ENCODE results near the gene HBA1.
"Not testable (repeated sequence)": the region's sequence is repeated elsewhere in the genome, so short reads cannot be mapped to it uniquely, and the experiment has no call there.

The HBA1 gene

DNA sequence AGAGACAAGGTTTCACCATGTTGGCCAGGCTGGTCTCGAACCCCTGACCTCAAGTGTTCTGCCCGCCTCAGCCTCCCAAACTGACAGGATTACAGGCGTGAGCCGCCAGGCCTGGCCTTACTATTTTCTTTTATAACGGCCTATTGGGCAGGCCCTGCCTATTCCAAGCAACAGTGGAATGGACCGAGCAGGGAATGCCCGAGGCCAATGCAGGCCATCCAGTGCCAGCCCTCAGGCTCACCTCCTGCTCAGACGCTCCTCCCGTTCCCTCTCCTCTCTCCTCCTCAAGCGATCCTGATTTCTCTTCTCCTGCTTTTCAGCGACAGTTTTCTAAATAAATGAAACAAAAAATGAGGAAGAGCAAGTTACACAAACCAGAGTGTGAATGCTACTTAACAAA is 16.2 kb downstream of the HBA1 start:
- WGBS (ENCODE audit: extremely low coverage, insufficient coverage, low lambda C conversion rate), result no CpG with 5 or more reads among the region's 11 CpGs
- no peak overlapping the region for H3K4me3 ChIP-seq (ENCODE audit: low read length)
- no peak overlapping the region for H3K27ac ChIP-seq (ENCODE audit: low read depth, low read length)
- DNase-seq, result no peak
- H3K79me2 ChIP-seq (ENCODE audit: control insufficient read depth, insufficient read depth, low read length), result no peaks in the 10 kb centered on the region
- no peak overlapping the region for H2BK15ac ChIP-seq (replicated peaks; ENCODE audit: low read depth)
- H3K79me1 ChIP-seq (ENCODE audit: low read length), result peaks cover 13% of the 10 kb centered on the region
- H2BK120ac ChIP-seq (ENCODE audit: low read depth, low read length), result no peak overlapping the region
- no peak overlapping the region for H3K4me2 ChIP-seq (ENCODE audit: low read length)
- H3K23ac ChIP-seq (ENCODE audit: low read length), result no peak overlapping the region
- H3K18ac ChIP-seq (ENCODE audit: low read length), result no peak overlapping the region
- no peak overlapping the region for H3K9ac ChIP-seq (ENCODE audit: low read length)
- no peak overlapping the region for H4K8ac ChIP-seq (ENCODE audit: low read depth, low read length)
- H4K5ac ChIP-seq (ENCODE audit: low read length), result no peak overlapping the region
- no peak overlapping the region for H2AK5ac ChIP-seq (ENCODE audit: low read length)
- H3K36me3 ChIP-seq (ENCODE audit: control insufficient read depth, insufficient read depth, low read length), result peaks cover 34% of the 10 kb centered on the region
- no peak overlapping the region for H2BK5ac ChIP-seq (ENCODE audit: low read length)
- H3K4ac ChIP-seq (ENCODE audit: low read depth, low read length), result no peak overlapping the region
- no peaks in the 10 kb centered on the region for H3K27me3 ChIP-seq (ENCODE audit: insufficient read depth, low read length, poor library complexity)
- H3K56ac ChIP-seq (ENCODE audit: low read length), result no peak overlapping the region
- H3K4me1 ChIP-seq (ENCODE audit: control insufficient read depth, low read depth, low read length), result no peaks in the 10 kb centered on the region

DNA sequence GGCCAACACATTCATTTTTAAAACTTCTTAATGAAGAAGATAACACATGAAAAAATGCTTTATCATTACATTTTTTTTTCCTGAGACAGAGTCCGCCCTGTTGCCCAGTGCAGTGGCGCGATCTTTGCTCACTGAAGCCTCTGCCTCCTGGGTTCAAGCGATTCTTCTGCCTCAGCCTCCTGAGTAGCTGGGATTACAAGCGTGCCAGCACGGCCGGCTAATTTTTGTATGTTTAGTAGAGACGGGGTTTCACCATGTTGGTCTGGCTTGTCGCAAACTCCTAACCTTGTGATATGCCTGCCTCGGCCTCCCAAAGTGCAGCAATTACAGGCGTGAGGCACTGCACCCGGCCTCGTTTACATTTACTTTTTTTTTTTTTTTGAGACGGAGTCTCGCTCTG is 17.0 kb downstream of the HBA1 start:
- Histone ChIP-seq H3K4ac (ENCODE audit: low read depth, low read length) (no peak overlapping the region), H3K4me2 (ENCODE audit: low read length) (no peak overlapping the region), H3K4me1 (ENCODE audit: control insufficient read depth, low read depth, low read length) (no peaks in the 10 kb centered on the region), H4K8ac (ENCODE audit: low read depth, low read length) (no peak overlapping the region), H3K27me3 (ENCODE audit: insufficient read depth, low read length, poor library complexity) (no peaks in the 10 kb centered on the region), H3K4me3 (ENCODE audit: low read length) (no peak overlapping the region), H3K18ac (ENCODE audit: low read length) (no peak overlapping the region), H3K27ac (ENCODE audit: low read depth, low read length) (no peak overlapping the region), H2AK5ac (ENCODE audit: low read length) (no peak overlapping the region), H3K79me2 (ENCODE audit: control insufficient read depth, insufficient read depth, low read length) (no peaks in the 10 kb centered on the region), H3K23ac (ENCODE audit: low read length) (no peak overlapping the region), H3K56ac (ENCODE audit: low read length) (no peak overlapping the region), H3K9ac (ENCODE audit: low read length) (no peak overlapping the region), H4K5ac (ENCODE audit: low read length) (no peak overlapping the region), H3K79me1 (ENCODE audit: low read length) (peaks cover 13% of the 10 kb centered on the region), H2BK5ac (ENCODE audit: low read length) (no peak overlapping the region), H3K36me3 (ENCODE audit: control insufficient read depth, insufficient read depth, low read length) (peaks cover 37% of the 10 kb centered on the region), H2BK15ac (replicated peaks; ENCODE audit: low read depth) (no peak overlapping the region), H2BK120ac (ENCODE audit: low read depth, low read length) (no peak overlapping the region)
- DNase-seq, result no peak
- no CpG with 5 or more reads among the region's 15 CpGs for WGBS (ENCODE audit: extremely low coverage, insufficient coverage, low lambda C conversion rate)

DNA sequence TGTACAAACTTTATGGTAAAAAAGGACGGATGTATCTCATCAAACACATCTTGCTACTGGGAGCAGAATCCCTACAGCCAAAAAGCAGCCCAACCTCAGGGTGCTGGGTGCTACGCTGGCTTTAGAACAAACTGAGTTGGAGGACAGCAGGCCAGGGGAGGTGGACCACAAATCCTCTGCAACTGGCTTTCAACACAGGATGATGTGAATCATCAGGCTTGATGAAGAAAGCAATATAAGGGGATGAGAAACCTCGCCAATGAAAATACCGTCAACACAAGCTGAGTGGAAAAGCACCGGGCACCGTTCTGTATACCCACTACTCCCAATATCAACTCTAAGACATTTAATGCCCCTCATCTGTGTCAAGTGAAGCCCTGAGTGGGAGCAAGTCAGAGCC is 18.0 kb downstream of the HBA1 start:
- Histone ChIP-seq H2BK15ac (replicated peaks; ENCODE audit: low read depth) (no peak overlapping the region), H3K4me1 (ENCODE audit: control insufficient read depth, low read depth, low read length) (no peaks in the 10 kb centered on the region), H2BK120ac (ENCODE audit: low read depth, low read length) (no peak overlapping the region), H3K36me3 (ENCODE audit: control insufficient read depth, insufficient read depth, low read length) (peaks cover 36% of the 10 kb centered on the region), H2AK5ac (ENCODE audit: low read length) (no peak overlapping the region), H4K8ac (ENCODE audit: low read depth, low read length) (no peak overlapping the region), H2BK5ac (ENCODE audit: low read length) (no peak overlapping the region), H4K5ac (ENCODE audit: low read length) (no peak overlapping the region), H3K4me2 (ENCODE audit: low read length) (no peak overlapping the region), H3K79me1 (ENCODE audit: low read length) (peaks cover 14% of the 10 kb centered on the region), H3K79me2 (ENCODE audit: control insufficient read depth, insufficient read depth, low read length) (no peaks in the 10 kb centered on the region), H3K27me3 (ENCODE audit: insufficient read depth, low read length, poor library complexity) (no peaks in the 10 kb centered on the region), H3K23ac (ENCODE audit: low read length) (no peak overlapping the region), H3K4ac (ENCODE audit: low read depth, low read length) (no peak overlapping the region), H3K18ac (ENCODE audit: low read length) (no peak overlapping the region), H3K27ac (ENCODE audit: low read depth, low read length) (no peak overlapping the region), H3K4me3 (ENCODE audit: low read length) (no peak overlapping the region), H3K9ac (ENCODE audit: low read length) (no peak overlapping the region), H3K56ac (ENCODE audit: low read length) (no peak overlapping the region)
- no CpG with 5 or more reads among the region's 6 CpGs for WGBS (ENCODE audit: extremely low coverage, insufficient coverage, low lambda C conversion rate)
- no peak for DNase-seq

DNA sequence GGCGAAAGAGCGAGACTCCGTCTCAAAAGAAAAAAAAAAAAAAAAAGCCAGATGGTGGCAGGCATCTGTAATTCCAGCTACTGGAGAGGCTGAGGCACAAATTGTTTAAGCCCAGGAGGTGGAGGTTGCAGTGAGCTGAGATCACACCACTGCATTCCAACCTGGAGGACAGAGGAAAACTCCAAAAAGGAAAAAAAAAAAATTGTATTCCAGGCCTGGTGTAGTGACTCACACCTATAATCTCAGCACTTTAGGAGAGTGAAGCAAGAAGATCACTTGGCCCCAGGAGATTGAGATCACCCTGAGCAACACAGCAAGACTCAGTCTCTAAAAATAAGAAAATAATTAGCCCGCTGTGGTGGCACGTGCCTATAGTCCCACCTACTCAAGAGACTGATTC is 23.9 kb downstream of the HBA1 start:
- Histone ChIP-seq H2BK120ac (ENCODE audit: low read depth, low read length) (no peak overlapping the region), H3K79me1 (ENCODE audit: low read length) (peaks cover 9% of the 10 kb centered on the region), H3K4ac (ENCODE audit: low read depth, low read length) (no peak overlapping the region), H2BK5ac (ENCODE audit: low read length) (no peak overlapping the region), H3K36me3 (ENCODE audit: control insufficient read depth, insufficient read depth, low read length) (peaks cover 26% of the 10 kb centered on the region), H3K18ac (ENCODE audit: low read length) (no peak overlapping the region), H3K4me3 (ENCODE audit: low read length) (no peak overlapping the region), H3K9ac (ENCODE audit: low read length) (no peak overlapping the region), H3K56ac (ENCODE audit: low read length) (no peak overlapping the region), H2AK5ac (ENCODE audit: low read length) (no peak overlapping the region), H3K4me1 (ENCODE audit: control insufficient read depth, low read depth, low read length) (no peaks in the 10 kb centered on the region), H3K27me3 (ENCODE audit: insufficient read depth, low read length, poor library complexity) (no peaks in the 10 kb centered on the region), H3K4me2 (ENCODE audit: low read length) (no peak overlapping the region), H2BK15ac (replicated peaks; ENCODE audit: low read depth) (no peak overlapping the region), H4K5ac (ENCODE audit: low read length) (no peak overlapping the region), H3K79me2 (ENCODE audit: control insufficient read depth, insufficient read depth, low read length) (peaks cover 2% of the 10 kb centered on the region), H3K23ac (ENCODE audit: low read length) (no peak overlapping the region), H4K8ac (ENCODE audit: low read depth, low read length) (peak overlapping the region; percentile 17), H3K27ac (ENCODE audit: low read depth, low read length) (no peak overlapping the region)
- DNase-seq, result peak; percentile 74
- WGBS (ENCODE audit: extremely low coverage, insufficient coverage, low lambda C conversion rate), result no CpG with 5 or more reads among the region's 5 CpGs

DNA sequence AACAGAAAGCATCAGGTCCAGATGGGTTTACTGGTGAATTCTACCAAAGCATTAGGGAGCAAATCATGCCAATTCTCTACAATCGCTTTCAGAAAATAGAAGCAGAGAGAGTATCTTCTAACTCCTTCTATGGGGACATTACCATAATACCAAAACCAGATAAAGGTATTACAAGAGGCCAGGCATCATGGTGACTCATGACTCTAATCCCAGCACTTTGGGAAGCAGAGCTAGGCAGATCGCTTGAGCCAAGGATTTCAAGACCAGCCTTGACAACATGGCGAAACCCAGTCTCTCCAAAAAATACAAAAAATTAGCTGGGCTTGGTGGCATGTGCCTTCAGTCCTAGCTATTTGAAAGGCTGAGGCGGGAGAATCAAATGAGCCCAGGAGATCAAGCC is 26.8 kb downstream of the HBA1 start:
- Histone ChIP-seq H3K4me3 (ENCODE audit: low read length) (no peak overlapping the region), H3K4ac (ENCODE audit: low read depth, low read length) (no peak overlapping the region), H2AK5ac (ENCODE audit: low read length) (no peak overlapping the region), H2BK120ac (ENCODE audit: low read depth, low read length) (no peak overlapping the region), H3K9ac (ENCODE audit: low read length) (no peak overlapping the region), H3K27me3 (ENCODE audit: insufficient read depth, low read length, poor library complexity) (no peaks in the 10 kb centered on the region), H4K5ac (ENCODE audit: low read length) (no peak overlapping the region), H3K4me1 (ENCODE audit: control insufficient read depth, low read depth, low read length) (no peaks in the 10 kb centered on the region), H4K8ac (ENCODE audit: low read depth, low read length) (no peak overlapping the region), H2BK5ac (ENCODE audit: low read length) (no peak overlapping the region), H3K79me2 (ENCODE audit: control insufficient read depth, insufficient read depth, low read length) (peaks cover 2% of the 10 kb centered on the region), H3K18ac (ENCODE audit: low read length) (no peak overlapping the region), H3K23ac (ENCODE audit: low read length) (no peak overlapping the region), H3K56ac (ENCODE audit: low read length) (no peak overlapping the region), H3K27ac (ENCODE audit: low read depth, low read length) (no peak overlapping the region), H3K36me3 (ENCODE audit: control insufficient read depth, insufficient read depth, low read length) (peaks cover 28% of the 10 kb centered on the region), H2BK15ac (replicated peaks; ENCODE audit: low read depth) (no peak overlapping the region), H3K79me1 (ENCODE audit: low read length) (peaks cover 10% of the 10 kb centered on the region), H3K4me2 (ENCODE audit: low read length) (no peak overlapping the region)
- no peak for DNase-seq
- WGBS (ENCODE audit: extremely low coverage, insufficient coverage, low lambda C conversion rate), result no CpG with 5 or more reads among the region's 4 CpGs

DNA sequence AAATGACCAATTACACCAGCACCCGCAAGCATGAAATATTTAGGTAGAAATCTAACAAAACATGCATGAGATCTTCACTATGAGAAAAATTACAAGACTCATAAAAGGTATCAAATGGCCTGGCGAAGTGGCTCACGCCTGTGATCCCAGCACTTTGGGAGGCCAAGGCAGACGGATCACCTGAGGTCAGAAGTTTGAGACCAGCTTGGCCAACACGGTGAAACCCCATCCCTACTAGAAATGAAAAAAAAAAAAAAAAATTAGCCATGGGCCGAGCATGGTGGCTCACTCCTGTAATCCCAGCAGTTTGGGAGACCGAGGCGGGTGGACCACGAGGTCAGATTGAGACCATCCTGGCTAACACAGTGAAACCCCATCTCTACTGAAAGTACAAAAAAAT is 27.6 kb downstream of the HBA1 start:
- H3K18ac ChIP-seq (ENCODE audit: low read length); H3K27ac ChIP-seq (ENCODE audit: low read depth, low read length); H2BK15ac ChIP-seq (replicated peaks; ENCODE audit: low read depth); H2AK5ac ChIP-seq (ENCODE audit: low read length); H3K79me2 ChIP-seq (ENCODE audit: control insufficient read depth, insufficient read depth, low read length); H3K4me2 ChIP-seq (ENCODE audit: low read length); H3K9ac ChIP-seq (ENCODE audit: low read length); H2BK5ac ChIP-seq (ENCODE audit: low read length); H3K27me3 ChIP-seq (ENCODE audit: insufficient read depth, low read length, poor library complexity); H3K56ac ChIP-seq (ENCODE audit: low read length); H2BK120ac ChIP-seq (ENCODE audit: low read depth, low read length); H4K5ac ChIP-seq (ENCODE audit: low read length); H4K8ac ChIP-seq (ENCODE audit: low read depth, low read length); H3K4me3 ChIP-seq (ENCODE audit: low read length); DNase-seq; H3K79me1 ChIP-seq (ENCODE audit: low read length); H3K4me1 ChIP-seq (ENCODE audit: control insufficient read depth, low read depth, low read length); H3K4ac ChIP-seq (ENCODE audit: low read depth, low read length); H3K23ac ChIP-seq (ENCODE audit: low read length): not testable (repeated sequence)
- WGBS (ENCODE audit: extremely low coverage, insufficient coverage, low lambda C conversion rate), result no CpG with 5 or more reads among the region's 9 CpGs
- H3K36me3 ChIP-seq (ENCODE audit: control insufficient read depth, insufficient read depth, low read length), result peaks cover 24% of the 10 kb centered on the region

Measured in mesendoderm (in vitro differentiated cells).